Measurements from ENCODE around the gene DMD.

The DMD gene

GRCh38 chrX:31114858-31115257 is 2096.5 kb downstream of the DMD start:
- DNase-seq (ENCODE audit: low read depth): no peak

DNA sequence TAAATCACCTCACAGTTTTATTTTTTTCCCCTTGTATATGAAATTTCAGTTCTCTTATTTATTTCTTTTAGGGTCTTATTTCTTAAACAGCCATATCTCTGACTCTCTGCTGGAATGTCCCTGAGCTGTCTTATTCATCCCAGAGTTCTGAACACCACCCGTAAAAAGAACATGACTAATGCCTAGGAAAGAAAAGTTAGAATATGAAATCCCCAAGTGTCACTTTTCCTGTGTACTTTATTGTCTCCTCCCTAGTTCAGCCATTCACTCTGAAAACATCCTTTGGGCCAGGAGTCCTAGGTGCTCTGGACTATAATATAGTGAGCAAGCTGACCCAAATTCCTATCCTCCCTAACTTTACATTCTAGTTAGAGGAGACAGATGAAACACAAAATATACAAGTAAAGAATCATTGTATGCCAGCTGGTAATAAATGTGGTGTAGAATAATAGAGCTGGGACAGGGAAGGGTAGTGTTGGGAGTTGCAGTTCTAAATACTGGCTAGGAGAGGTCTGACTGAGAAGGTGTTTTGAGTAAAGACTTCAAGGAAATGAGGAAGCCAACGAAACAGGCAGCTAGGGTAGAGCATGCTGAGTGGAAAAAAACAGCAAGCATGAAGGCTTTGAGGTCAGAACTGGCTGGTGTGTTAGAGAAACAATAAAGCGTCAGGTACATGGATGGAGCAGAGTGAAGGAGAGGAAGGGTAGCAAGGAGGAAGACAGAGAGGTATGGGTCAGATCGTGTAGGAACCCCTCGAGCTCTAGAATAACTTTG is 2098.9 kb downstream of the DMD start:
- DNase-seq (ENCODE audit: low read depth): no peak

DNA sequence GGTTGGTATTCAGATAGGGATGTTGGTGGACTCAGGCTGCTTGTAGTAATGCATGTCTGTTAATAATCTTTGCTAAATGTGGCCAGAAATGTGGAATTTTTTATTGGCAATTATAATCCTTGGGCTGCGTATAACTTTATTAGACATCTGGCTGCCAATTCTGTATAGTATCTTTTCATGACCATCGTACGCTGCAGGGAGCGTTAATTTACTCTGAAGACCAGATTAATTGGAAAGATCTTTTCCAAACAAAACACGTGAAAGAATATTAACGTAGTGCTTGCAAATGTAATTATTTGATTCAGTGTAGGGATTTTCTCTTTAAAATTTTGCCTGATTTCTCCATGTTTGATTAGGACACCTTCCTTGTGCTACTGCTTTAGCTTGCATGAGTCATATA is 2100.7 kb downstream of the DMD start:
- no peak for DNase-seq (ENCODE audit: low read depth)

GRCh38 chrX:31099536-31100090 is 2111.7 kb downstream of the DMD start:
- DNase-seq (ENCODE audit: low read depth): no peak

GRCh38 chrX:31098079-31098478 is 2113.3 kb downstream of the DMD start:
- no peak for DNase-seq (ENCODE audit: low read depth)

DNA sequence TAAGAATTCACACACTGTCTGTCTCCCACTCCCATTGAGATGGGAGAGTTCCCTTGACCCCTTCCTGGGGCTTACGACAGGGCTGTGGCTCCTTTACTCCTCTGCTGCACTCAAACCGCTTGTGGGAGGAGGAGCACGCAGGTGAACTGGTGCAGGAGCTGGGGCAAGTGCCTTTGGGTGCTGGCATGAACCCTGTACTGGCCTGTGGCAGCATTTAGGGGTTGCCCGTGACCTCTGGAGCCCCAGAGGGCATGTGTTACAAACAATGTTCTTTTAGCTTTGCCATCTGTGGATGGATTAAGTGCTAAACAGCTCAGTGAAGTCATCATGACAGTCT is 2117.7 kb downstream of the DMD start:
- DNase-seq (ENCODE audit: low read depth): no peak

- no peak for DNase-seq (ENCODE audit: low read depth)
Measured at GRCh38 chrX:31092970-31093638, 2118.2 kb downstream of the DMD start.

GRCh38 chrX:31092476-31092875 is 2118.9 kb downstream of the DMD start:
- DNase-seq (ENCODE audit: low read depth): no peak

DNA sequence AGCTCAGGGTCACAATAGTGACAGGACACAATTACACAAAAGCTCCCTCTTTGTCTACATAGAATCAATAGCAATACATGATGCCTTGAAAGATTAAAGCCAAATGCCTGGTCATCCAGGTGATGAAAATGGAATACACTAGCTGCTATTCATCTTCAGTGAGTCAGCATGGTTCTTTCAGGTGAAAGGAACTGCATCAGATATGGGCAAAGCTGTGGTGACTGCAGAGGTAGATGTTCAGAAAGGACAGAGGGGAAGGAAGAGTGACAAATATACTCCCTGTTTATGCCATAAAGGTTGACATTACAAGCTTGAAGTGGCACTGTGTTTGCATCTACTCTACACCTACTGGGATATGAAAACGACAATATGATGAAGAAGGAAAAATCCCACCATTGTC is 2119.5 kb downstream of the DMD start:
- DNase-seq (ENCODE audit: low read depth): no peak

- DNase-seq (ENCODE audit: low read depth): no peak
Measured at GRCh38 chrX:31074522-31074921, 2136.8 kb downstream of the DMD start.

GRCh38 chrX:31071725-31072124 is 2139.6 kb downstream of the DMD start, which contains the start of gene FTHL17:
FTHL17 (minus strand) TSS chrX:31072041; CDS start chrX:31071953, 88 bp downstream.
- no peak for DNase-seq (ENCODE audit: low read depth)

DNA sequence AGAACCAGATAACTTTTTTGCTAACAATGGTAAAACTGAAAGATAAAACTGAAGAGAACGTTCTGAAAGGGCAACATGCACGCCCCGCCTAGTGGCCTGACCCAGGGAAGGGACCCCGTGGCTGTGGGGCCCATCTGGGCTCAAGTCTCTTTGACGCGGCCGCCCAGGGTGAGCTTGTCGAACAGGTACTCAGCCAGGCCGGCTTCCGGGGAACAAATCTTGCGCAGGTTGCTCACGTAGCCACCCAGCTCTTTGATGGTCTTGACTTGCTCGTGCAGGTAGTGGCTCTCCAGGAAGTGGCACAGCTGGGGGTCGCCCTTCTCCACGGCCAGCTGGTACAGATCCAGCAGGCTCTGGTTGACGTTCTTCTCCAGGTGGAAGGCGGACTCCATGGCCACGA is 2140.1 kb downstream of the DMD start:
- no peak for DNase-seq (ENCODE audit: low read depth)

GRCh38 chrX:31070057-31070468 is 2141.3 kb downstream of the DMD start:
- DNase-seq (ENCODE audit: low read depth): no peak
